GM23248 (cell line): ENCODE data around the gene SPRR4.

ENCODE experiments used
- EZH2 ChIP-seq: fragments of 200-600 bp; sonication (generic); IDR thresholded peaks from 2 replicates; pipeline ENCODE4 v1.6.1; 2018; ENCODE audit warnings: antibody characterized with exemption, mild to moderate bottlenecking; ENCODE audit not compliant: insufficient read depth, poor library complexity, severe bottlenecking
- EZH2phosphoT487 ChIP-seq: fragments of 200-600 bp; sonication (generic); IDR thresholded peaks from 2 replicates; pipeline ENCODE4 v1.6.1; 2018; ENCODE audit warnings: antibody characterized with exemption, moderate library complexity, mild to moderate bottlenecking, low read depth; ENCODE audit not compliant: insufficient read depth

- TF ChIP-seq EZH2 = no peak
- no peak for TF ChIP-seq EZH2phosphoT487
Measured at GRCh38 chr1:152926091-152926490, 44.4 kb upstream of the SPRR4 start.
